Panc1 (cell line): Measurements from ENCODE around the gene GSK3B. TPM values are rescaled to one million over a fixed set of nuclear protein-coding genes. Genes with fewer than 3 reads are reported as not detected.

Experiments used
- ATAC-seq: fragments of 200-7000 bp; cut with Tn5 transposase; 2 replicates; pipeline ENCODE4 v1.9.1; 2020; ENCODE audit warnings: mild to moderate bottlenecking, moderate library complexity
- BruUV-seq: library from RNA; stranded (reverse); fragments of 400-500 nt; replicated peaks from 2 replicates; lab custom pipeline; 2021; lab: Mats Ljungman, UMichigan
- CTCF ChIA-PET: fragments of 300-600 bp; sonication (Branson Sonifier 250); formaldehyde crosslinking; loops from one replicate; lab custom pipeline; 2022; ENCODE audit warnings: antibody characterized with exemption; lab: Charles Lee
- POLR2A ChIA-PET: fragments of 300-600 bp; sonication (Branson Sonifier 250); formaldehyde crosslinking; loops from one replicate; lab custom pipeline; 2022; ENCODE audit warnings: antibody characterized with exemption; lab: Charles Lee
- DNase-seq: peaks from one replicate; pipeline ENCODE4 v3.0.0-alpha.2; 2010; ENCODE audit warnings: low read depth, low spot score
- H3K27ac ChIP-seq: 2 replicates; pipeline ENCODE4 v1.5.1; 2011; ENCODE audit warnings: mild to moderate bottlenecking, low read length, inconsistent platforms
- H3K27me3 ChIP-seq: fragments of 200-500 bp; sonication (Bioruptor generic); 2 replicates; pipeline ENCODE4 v1.6.0; 2014; ENCODE audit warnings: low read length, inconsistent platforms; ENCODE audit not compliant: control insufficient read depth, insufficient read depth
- H3K36me3 ChIP-seq: fragments of 200-500 bp; sonication (Bioruptor generic); 2 replicates; pipeline ENCODE4 v1.5.1; 2014; ENCODE audit warnings: inconsistent platforms, mild to moderate bottlenecking, low read length, moderate library complexity; ENCODE audit not compliant: control insufficient read depth, insufficient read depth
- H3K4me1 ChIP-seq: 2 replicates; pipeline ENCODE4 v1.5.1; 2011; ENCODE audit warnings: inconsistent platforms, mild to moderate bottlenecking, low read length, moderate library complexity; ENCODE audit not compliant: control insufficient read depth, insufficient read depth
- H3K4me3 ChIP-seq, 2 experiments: 2 replicates each; pipeline ENCODE4 v1.5.1; 2011 to 2012; ENCODE audit warnings: low read depth in 2 of 2, low read length in 2 of 2, mild to moderate bottlenecking in 2 of 2, inconsistent platforms in 1 of 2, moderate library complexity in 1 of 2
- H3K9me3 ChIP-seq: fragments of 200-500 bp; sonication (Bioruptor generic); 2 replicates; pipeline ENCODE4 v1.5.1; 2014; ENCODE audit warnings: low read depth, mild to moderate bottlenecking, inconsistent platforms, low read length, moderate library complexity; ENCODE audit not compliant: control insufficient read depth, insufficient read depth
- POLR2AphosphoS5 ChIP-seq: IDR thresholded peaks from 2 replicates; pipeline ENCODE4 v1.6.1; 2012; ENCODE audit warnings: mild to moderate bottlenecking, low read depth, low read length, moderate library complexity
- SIN3A ChIP-seq: IDR thresholded peaks from 2 replicates; pipeline ENCODE4 v1.6.1; 2012; ENCODE audit warnings: low read depth, mild to moderate bottlenecking, low read length, moderate library complexity, borderline replicate concordance; ENCODE audit not compliant: insufficient read depth
- TCF7L2 ChIP-seq: IDR thresholded peaks from 2 replicates; pipeline ENCODE4 v1.6.1; 2011; ENCODE audit warnings: mild to moderate bottlenecking, low read depth, low read length, inconsistent platforms
- in situ Hi-C: cut with HindIII; loops from 2 replicates; pipeline ENCODE4 v1.10.0; 2016; ENCODE audit warnings: low sequenced_read_pairs, low pct_unique_long_range_greater_than_20kb
- intact Hi-C: fragments of 100-400 bp; cut with micrococcal nuclease; formaldehyde crosslinking; loops from one replicate; pipeline ENCODE4 v1.10.0; 2022; ENCODE audit not compliant: unreplicated experiment
- total RNA-seq: library from RNA; stranded (reverse); gene quantifications from one replicate; pipeline ENCODE4 v1.2.1, GENCODE V29; 2021; ENCODE audit not compliant: unreplicated experiment
- TF ChIP-seq, protein P1 (sequence below), 2 experiments: IDR thresholded peaks; 2 replicates each; pipeline ENCODE4 v1.6.1; 2011 to 2012; ENCODE audit warnings: low read depth in 2 of 2, control low read depth in 1 of 2, low read length in 1 of 2, mild to moderate bottlenecking in 1 of 2, moderate library complexity in 1 of 2; ENCODE audit not compliant: insufficient read depth in 1 of 2
- TF ChIP-seq, protein P2 (sequence below): fragments of 450-650 bp; IDR thresholded peaks from 2 replicates; pipeline ENCODE4 v1.5.1; 2017; ENCODE audit warnings: mild to moderate bottlenecking

The GSK3B gene
- total RNA-seq, 1 experiment from 2014 or later: 35.3 TPM

DNA sequence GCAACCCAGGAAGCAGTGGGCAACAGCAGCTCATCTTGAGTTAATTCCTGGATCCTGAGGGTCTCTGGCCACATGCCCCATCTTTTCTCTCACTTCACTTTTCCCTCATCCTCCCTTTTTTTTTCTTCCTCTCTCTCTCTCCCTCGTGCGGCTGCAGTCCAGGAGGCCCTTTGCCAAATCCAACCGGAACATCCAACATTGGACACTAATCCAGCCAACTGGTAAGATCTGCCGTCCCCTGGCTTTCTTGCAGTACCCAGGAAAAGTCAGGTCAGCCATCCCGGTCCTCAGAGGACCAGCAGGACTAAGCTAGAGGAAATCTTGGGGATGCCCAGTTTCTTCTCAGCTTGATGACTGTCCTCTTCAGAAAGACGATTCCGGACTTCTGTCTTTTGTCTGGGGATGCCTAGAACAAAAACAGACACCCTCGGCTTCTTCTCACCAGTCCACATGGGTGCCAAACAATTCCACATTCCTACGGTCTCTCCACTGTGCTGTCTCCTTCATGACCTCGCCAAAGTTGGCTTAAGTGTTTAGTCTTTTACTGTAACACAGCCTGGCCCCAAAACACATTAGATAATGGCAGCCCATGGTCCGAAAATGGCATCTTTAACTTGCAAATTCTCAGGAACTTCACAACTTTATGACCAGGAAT lies 115.6 kb downstream of the GSK3B start:
- DNase-seq (no peak), ATAC-seq (no peak)
- H3K4me1 ChIP-seq: no peaks in the 10 kb centered on the region; the same call in 1 of the 2 replicates
- TF ChIP-seq TCF7L2 (no peak), SIN3A (no peak), POLR2AphosphoS5 (no peak)
- TF ChIP-seq, protein P1, sequence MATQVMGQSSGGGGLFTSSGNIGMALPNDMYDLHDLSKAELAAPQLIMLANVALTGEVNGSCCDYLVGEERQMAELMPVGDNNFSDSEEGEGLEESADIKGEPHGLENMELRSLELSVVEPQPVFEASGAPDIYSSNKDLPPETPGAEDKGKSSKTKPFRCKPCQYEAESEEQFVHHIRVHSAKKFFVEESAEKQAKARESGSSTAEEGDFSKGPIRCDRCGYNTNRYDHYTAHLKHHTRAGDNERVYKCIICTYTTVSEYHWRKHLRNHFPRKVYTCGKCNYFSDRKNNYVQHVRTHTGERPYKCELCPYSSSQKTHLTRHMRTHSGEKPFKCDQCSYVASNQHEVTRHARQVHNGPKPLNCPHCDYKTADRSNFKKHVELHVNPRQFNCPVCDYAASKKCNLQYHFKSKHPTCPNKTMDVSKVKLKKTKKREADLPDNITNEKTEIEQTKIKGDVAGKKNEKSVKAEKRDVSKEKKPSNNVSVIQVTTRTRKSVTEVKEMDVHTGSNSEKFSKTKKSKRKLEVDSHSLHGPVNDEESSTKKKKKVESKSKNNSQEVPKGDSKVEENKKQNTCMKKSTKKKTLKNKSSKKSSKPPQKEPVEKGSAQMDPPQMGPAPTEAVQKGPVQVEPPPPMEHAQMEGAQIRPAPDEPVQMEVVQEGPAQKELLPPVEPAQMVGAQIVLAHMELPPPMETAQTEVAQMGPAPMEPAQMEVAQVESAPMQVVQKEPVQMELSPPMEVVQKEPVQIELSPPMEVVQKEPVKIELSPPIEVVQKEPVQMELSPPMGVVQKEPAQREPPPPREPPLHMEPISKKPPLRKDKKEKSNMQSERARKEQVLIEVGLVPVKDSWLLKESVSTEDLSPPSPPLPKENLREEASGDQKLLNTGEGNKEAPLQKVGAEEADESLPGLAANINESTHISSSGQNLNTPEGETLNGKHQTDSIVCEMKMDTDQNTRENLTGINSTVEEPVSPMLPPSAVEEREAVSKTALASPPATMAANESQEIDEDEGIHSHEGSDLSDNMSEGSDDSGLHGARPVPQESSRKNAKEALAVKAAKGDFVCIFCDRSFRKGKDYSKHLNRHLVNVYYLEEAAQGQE (IDR thresholded peaks at IDR 0.05; ENCODE audit: insufficient read depth in 1 of 2, low read depth in 2 of 2, low read length in 1 of 2): no peak
- TF ChIP-seq, protein P2, sequence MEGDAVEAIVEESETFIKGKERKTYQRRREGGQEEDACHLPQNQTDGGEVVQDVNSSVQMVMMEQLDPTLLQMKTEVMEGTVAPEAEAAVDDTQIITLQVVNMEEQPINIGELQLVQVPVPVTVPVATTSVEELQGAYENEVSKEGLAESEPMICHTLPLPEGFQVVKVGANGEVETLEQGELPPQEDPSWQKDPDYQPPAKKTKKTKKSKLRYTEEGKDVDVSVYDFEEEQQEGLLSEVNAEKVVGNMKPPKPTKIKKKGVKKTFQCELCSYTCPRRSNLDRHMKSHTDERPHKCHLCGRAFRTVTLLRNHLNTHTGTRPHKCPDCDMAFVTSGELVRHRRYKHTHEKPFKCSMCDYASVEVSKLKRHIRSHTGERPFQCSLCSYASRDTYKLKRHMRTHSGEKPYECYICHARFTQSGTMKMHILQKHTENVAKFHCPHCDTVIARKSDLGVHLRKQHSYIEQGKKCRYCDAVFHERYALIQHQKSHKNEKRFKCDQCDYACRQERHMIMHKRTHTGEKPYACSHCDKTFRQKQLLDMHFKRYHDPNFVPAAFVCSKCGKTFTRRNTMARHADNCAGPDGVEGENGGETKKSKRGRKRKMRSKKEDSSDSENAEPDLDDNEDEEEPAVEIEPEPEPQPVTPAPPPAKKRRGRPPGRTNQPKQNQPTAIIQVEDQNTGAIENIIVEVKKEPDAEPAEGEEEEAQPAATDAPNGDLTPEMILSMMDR: no peak
- H3K9me3 ChIP-seq: no peaks in the 10 kb centered on the region
- intact Hi-C loops: no loop called here
- BruUV-seq: no TSS peak
- POLR2A ChIA-PET: interaction anchor here (0.6 kb wide), 1 partner anchor 54 kb away, joined by 3 read pairs; no protein-coding TSS in a partner anchor
- CTCF ChIA-PET: no interaction called here
- no peak overlapping the region for H3K4me3 ChIP-seq
- in situ Hi-C loops: no loop called here
- H3K27me3 ChIP-seq: no peaks in the 10 kb centered on the region
- no peaks in the 10 kb centered on the region for H3K36me3 ChIP-seq
- H3K27ac ChIP-seq: no peak overlapping the region

DNA sequence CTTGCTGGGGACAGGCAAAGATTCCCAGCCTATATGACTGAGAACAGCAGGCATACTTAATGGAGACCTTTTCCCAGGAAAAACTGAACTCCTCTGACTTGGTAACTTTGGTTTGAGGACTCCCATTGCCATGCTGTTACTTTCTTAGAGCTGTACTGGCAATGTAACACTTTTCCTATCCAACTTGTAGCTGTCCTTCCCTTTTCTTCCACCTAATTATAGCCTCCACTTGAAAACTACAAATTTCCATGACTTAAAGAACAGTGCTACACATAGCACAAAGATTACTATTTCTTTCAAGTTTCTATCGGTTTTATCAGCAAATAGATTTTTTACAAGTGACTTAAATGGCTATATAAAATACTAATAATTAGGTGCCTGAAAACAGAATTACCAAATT lies 116.9 kb downstream of the GSK3B start:
- TF ChIP-seq POLR2AphosphoS5 (no peak), SIN3A (no peak), TCF7L2 (no peak)
- TF ChIP-seq, protein P1 (IDR thresholded peaks at IDR 0.05; ENCODE audit: insufficient read depth in 1 of 2, low read depth in 2 of 2, low read length in 1 of 2): no peak
- TF ChIP-seq, protein P2: no peak
- H3K36me3 ChIP-seq: no peaks in the 10 kb centered on the region
- ChIA-PET CTCF (no interaction called here), POLR2A (no interaction called here)
- DNase-seq (no peak), ATAC-seq (no peak)
- no TSS peak for BruUV-seq
- no peaks in the 10 kb centered on the region for H3K9me3 ChIP-seq
- H3K4me3 ChIP-seq: no peak overlapping the region
- H3K27me3 ChIP-seq: no peaks in the 10 kb centered on the region
- intact Hi-C loops: no loop called here
- in situ Hi-C loops: no loop called here
- no peaks in the 10 kb centered on the region; the same call in 1 of the 2 replicates for H3K4me1 ChIP-seq
- no peak overlapping the region for H3K27ac ChIP-seq
